Peyer's patch (tissue), 4 donors: Measurements from ENCODE around the gene PKIG.

Source experiments
- CTCF ChIP-seq, 6 experiments: fragments of 450-650 bp in 4 of 6; fragments of 200-600 bp in 2 of 6; sonication (generic) in 1 of 6; IDR thresholded peaks; one replicate each; pipeline ENCODE4 v1.5.1; 2017 to 2019; ENCODE audit warnings: antibody characterized with exemption in 6 of 6, mild to moderate bottlenecking in 3 of 6, moderate library complexity in 1 of 6
- POLR2A ChIP-seq, 2 donors: fragments of 450-650 bp; IDR thresholded peaks; one replicate each; pipeline ENCODE4 v1.5.1; 2017; ENCODE audit warnings: antibody characterized with exemption in 2 of 2, mild to moderate bottlenecking in 2 of 2, moderate library complexity in 2 of 2

GRCh38 chr20:44544263-44544662 is 38.1 kb upstream of the PKIG start:
- no peak for TF ChIP-seq CTCF (IDR thresholded peaks at IDR 0.05)
- no peak for TF ChIP-seq POLR2A (IDR thresholded peaks at IDR 0.05)
